ENCODE results near the gene GSE1.

DNA sequence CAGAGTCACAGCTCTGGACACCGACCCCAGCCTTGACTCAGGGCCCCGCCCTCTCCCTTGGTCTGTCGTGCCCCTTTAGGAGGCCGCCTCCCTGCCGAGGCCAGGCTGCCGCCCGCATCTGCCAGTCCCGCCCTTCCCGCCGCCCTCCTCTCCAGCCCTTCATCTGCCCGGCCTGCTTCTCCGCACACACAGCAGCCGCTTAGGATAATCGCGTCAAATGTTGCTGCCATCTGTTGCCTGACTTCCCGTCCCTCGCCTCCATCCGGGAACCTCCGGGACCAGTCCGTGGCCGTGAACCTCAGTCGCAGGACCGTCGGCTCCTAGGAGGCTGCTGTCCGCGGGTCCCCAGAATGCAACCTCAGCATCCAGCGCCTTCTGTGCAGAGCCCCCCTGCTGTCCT, 11.9 kb downstream of the GSE1 start:
- TF ChIP-seq POLR2A (IDR thresholded peaks at IDR 0.05; ENCODE audit: low read length) (no peak), GATA1 (IDR thresholded peaks at IDR 0.05; ENCODE audit: low read depth, low read length) (no peak)
